Vagina (tissue), 2 donors: ENCODE measurements around the gene TPSAB1. TPM values are rescaled to one million over a fixed set of nuclear protein-coding genes. Genes with fewer than 3 reads are reported as not detected.
"Not testable (repeated sequence)": the region's sequence is repeated elsewhere in the genome, so short reads cannot be mapped to it uniquely, and the experiment has no call there.

ENCODE experiments used
- DNase-seq, 2 donors: peaks; one replicate each; pipeline ENCODE4 v3.0.0-alpha.2; 2017; ENCODE audit errors: extremely low spot score in 2 of 2
- H3K27ac ChIP-seq: fragments of 200-600 bp; sonication (generic); one replicate; pipeline ENCODE4 v1.5.1; 2019
- H3K27me3 ChIP-seq: fragments of 200-600 bp; sonication (generic); one replicate; pipeline ENCODE4 v1.5.1; 2019
- H3K36me3 ChIP-seq, 2 donors: fragments of 200-600 bp; sonication (generic); one replicate each; pipeline ENCODE4 v1.5.1; 2017 to 2019
- H3K4me1 ChIP-seq: fragments of 200-600 bp; sonication (generic); one replicate; pipeline ENCODE4 v1.5.1; 2019
- H3K4me3 ChIP-seq, 2 donors: fragments of 200-600 bp; sonication (generic); 1 replicate in 1 of 2; 2 replicates in 1 of 2; pipeline ENCODE4 v1.5.1; 2016 to 2019
- H3K9me3 ChIP-seq: fragments of 200-600 bp; sonication (generic); one replicate; pipeline ENCODE4 v1.5.1; 2019
- POLR2A ChIP-seq, 2 donors: fragments of 450-650 bp; IDR thresholded peaks; one replicate each; pipeline ENCODE4 v1.6.1; 2017; ENCODE audit warnings: antibody characterized with exemption in 2 of 2, mild to moderate bottlenecking in 2 of 2, moderate library complexity in 2 of 2
- intact Hi-C: fragments of 100-400 bp; cut with DNase I; formaldehyde crosslinking; loops from one replicate; pipeline ENCODE4 v1.15.1; 2023
- total RNA-seq: library from RNA; depleted of rRNA; stranded (reverse); fragments of >200 nt; gene quantifications from one replicate; pipeline ENCODE4 v1.2.3, GENCODE V29; 2016
- TF ChIP-seq, protein P1 (sequence below), 3 experiments: fragments of 450-650 bp in 2 of 3; fragments of 200-600 bp in 1 of 3; sonication (generic) in 1 of 3; IDR thresholded peaks; one replicate each; pipeline ENCODE4 v1.5.1; 2017 to 2019; ENCODE audit warnings: antibody characterized with exemption in 3 of 3, mild to moderate bottlenecking in 2 of 3, moderate library complexity in 2 of 3

The TPSAB1 gene
- total RNA-seq, 1 donor from 2014 or later, result 70.0 TPM

DNA sequence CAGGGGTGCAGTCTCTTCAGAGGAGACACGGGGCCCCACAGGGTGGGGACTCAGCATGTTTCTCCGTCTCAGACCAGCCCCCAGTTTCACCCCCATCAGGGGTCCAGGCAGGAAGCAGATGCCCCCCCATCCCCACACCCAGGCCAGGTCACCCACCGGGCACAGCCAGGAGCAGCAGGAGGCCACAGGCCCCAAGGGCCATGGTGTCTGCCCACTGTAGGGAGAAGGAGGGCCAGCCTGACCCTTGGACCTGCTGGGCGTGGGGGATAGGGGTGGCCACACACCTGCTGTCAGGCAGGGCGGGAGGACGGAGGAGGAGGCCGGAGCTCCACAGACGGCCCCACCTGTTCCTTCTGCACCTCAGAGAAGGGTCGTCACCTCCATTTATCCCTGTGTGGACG is 15.5 kb upstream of the TPSAB1 start, which contains the start of gene TPSG1:
Gene TPSG1, minus strand, starts transcription at position 218 of the 401 bp plus-strand sequence. Its CDS starts 16 bp downstream, at position 202.
- no peak within 1 kb of the TSS for H3K27ac ChIP-seq

GRCh38 chr16:1225728-1226311 is 14.7 kb upstream of the TPSAB1 start:
- H3K27ac ChIP-seq, H3K4me3 ChIP-seq, H3K27me3 ChIP-seq, H3K36me3 ChIP-seq, intact Hi-C loops, H3K9me3 ChIP-seq, H3K4me1 ChIP-seq, DNase-seq: not testable (repeated sequence)

More for the DNA sequence above, 15.5 kb upstream of the TPSAB1 start, which contains the start of gene TPSG1:
- no peaks in the 10 kb centered on the region for H3K36me3 ChIP-seq
- no peaks in the 10 kb centered on the region for H3K9me3 ChIP-seq
- no peaks in the 10 kb centered on the region for H3K27me3 ChIP-seq
- no peak for DNase-seq
- intact Hi-C loops, result no loop called here
- no peaks in the 10 kb centered on the region for H3K4me1 ChIP-seq
- TF ChIP-seq, protein P1, sequence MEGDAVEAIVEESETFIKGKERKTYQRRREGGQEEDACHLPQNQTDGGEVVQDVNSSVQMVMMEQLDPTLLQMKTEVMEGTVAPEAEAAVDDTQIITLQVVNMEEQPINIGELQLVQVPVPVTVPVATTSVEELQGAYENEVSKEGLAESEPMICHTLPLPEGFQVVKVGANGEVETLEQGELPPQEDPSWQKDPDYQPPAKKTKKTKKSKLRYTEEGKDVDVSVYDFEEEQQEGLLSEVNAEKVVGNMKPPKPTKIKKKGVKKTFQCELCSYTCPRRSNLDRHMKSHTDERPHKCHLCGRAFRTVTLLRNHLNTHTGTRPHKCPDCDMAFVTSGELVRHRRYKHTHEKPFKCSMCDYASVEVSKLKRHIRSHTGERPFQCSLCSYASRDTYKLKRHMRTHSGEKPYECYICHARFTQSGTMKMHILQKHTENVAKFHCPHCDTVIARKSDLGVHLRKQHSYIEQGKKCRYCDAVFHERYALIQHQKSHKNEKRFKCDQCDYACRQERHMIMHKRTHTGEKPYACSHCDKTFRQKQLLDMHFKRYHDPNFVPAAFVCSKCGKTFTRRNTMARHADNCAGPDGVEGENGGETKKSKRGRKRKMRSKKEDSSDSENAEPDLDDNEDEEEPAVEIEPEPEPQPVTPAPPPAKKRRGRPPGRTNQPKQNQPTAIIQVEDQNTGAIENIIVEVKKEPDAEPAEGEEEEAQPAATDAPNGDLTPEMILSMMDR (IDR thresholded peaks at IDR 0.05), result no peak
- no peak for TF ChIP-seq POLR2A (IDR thresholded peaks at IDR 0.05)
- no peak within 1 kb of the TSS for H3K4me3 ChIP-seq

- H3K36me3 ChIP-seq, H3K4me1 ChIP-seq, H3K27me3 ChIP-seq, H3K4me3 ChIP-seq, DNase-seq, H3K9me3 ChIP-seq, intact Hi-C loops, H3K27ac ChIP-seq: not testable (repeated sequence)
Measured at GRCh38 chr16:1226692-1227091, 13.8 kb upstream of the TPSAB1 start.

- H3K27ac ChIP-seq, intact Hi-C loops, H3K4me1 ChIP-seq, H3K27me3 ChIP-seq, H3K36me3 ChIP-seq, H3K9me3 ChIP-seq, DNase-seq, H3K4me3 ChIP-seq: not testable (repeated sequence)
Measured at GRCh38 chr16:1228227-1228626, 12.3 kb upstream of the TPSAB1 start.

GRCh38 chr16:1229476-1229875 is 11.0 kb upstream of the TPSAB1 start:
- DNase-seq, intact Hi-C loops, H3K4me3 ChIP-seq, H3K27ac ChIP-seq, H3K4me1 ChIP-seq, H3K9me3 ChIP-seq, H3K36me3 ChIP-seq, H3K27me3 ChIP-seq: not testable (repeated sequence)

DNA sequence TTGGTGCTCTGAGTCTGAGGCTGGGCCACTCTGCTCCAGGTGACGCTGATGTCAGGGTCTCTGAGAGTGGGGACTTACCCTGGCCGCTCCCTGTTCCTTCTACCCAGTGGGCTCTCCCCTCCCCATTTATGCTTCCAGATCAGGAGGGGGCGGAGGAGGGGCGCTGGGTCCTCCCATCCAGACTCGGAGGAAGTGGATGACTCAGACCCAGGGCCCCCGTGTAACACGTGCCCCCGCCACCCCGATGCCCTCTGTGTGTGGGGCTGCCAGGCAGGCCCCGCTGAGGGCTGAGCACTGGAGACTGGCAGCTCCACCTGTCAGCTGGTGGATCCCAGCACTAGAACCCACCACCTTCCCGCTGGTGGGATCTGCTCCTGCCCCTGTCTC is 10.4 kb upstream of the TPSAB1 start, which contains the start of gene TPSB2:
Gene TPSB2, minus strand, starts transcription at position 101 of the 387 bp plus-strand sequence. CDS start 233 bp downstream, outside the sequence.
- intact Hi-C loops, H3K4me1 ChIP-seq, H3K27me3 ChIP-seq, H3K4me3 ChIP-seq, DNase-seq, H3K36me3 ChIP-seq, H3K27ac ChIP-seq, H3K9me3 ChIP-seq: not testable (repeated sequence)

GRCh38 chr16:1230471-1231212 is 9.9 kb upstream of the TPSAB1 start:
- H3K27me3 ChIP-seq, H3K36me3 ChIP-seq, DNase-seq, H3K4me1 ChIP-seq, H3K27ac ChIP-seq, intact Hi-C loops, H3K9me3 ChIP-seq, H3K4me3 ChIP-seq: not testable (repeated sequence)

DNA sequence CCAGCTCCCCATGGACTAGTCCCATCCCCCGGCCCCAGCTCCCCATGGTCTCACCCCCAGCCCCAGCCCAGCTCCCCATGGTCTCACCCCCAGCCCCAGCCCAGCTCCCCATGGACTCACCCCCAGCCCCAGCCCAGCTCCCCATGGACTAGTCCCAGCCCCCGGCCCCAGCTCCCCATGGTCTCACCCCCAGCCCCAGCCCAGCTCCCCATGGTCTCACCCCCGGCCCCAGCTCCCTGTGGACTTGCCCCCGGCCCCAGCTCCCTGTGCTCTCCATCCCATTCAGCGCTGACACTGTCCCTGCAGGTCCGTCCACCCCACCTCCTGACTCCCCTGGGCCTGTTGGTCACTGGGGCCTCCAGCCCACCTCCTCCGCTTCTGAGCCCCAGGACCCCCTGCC is 9.2 kb upstream of the TPSAB1 start:
- H3K4me1 ChIP-seq, H3K4me3 ChIP-seq, H3K9me3 ChIP-seq, DNase-seq, H3K27ac ChIP-seq, H3K27me3 ChIP-seq, intact Hi-C loops, H3K36me3 ChIP-seq: not testable (repeated sequence)

GRCh38 chr16:1232049-1232748 is 8.3 kb upstream of the TPSAB1 start:
- H3K36me3 ChIP-seq, DNase-seq, H3K27ac ChIP-seq, H3K9me3 ChIP-seq, H3K4me1 ChIP-seq, H3K4me3 ChIP-seq, H3K27me3 ChIP-seq, intact Hi-C loops: not testable (repeated sequence)

GRCh38 chr16:1236659-1237058 is 3.8 kb upstream of the TPSAB1 start:
- DNase-seq, H3K27me3 ChIP-seq, H3K9me3 ChIP-seq, H3K36me3 ChIP-seq, H3K4me1 ChIP-seq, H3K27ac ChIP-seq, intact Hi-C loops, H3K4me3 ChIP-seq: not testable (repeated sequence)
